ENCODE results near the gene ZNF774.
A peak's percentile ranks its signal among the peaks of the same experiment; 100 is the strongest.

Gene ZNF774

DNA sequence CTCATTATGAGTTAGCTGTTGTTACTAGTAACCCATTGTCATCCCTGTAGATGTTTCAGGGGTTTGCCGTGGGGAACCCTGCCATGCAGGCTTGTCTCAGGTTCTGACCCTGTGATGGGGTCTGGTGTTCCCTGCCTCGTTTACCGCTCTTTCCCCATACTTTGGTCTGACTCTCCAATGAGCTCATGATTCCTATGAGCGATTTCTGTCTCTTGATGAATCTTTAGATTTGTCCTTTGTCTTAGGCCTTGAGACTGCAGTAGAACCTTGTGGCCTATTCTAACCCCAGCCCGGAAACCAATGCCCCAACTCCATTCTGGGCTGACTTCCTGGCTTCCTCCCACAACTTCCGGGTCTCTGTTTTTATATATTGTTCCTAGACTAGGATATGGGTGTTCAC lies 24.7 kb downstream of the ZNF774 start:
- DNase-seq (ENCODE audit: extremely low read depth, low read depth): no peak
- TF ChIP-seq, protein P1, sequence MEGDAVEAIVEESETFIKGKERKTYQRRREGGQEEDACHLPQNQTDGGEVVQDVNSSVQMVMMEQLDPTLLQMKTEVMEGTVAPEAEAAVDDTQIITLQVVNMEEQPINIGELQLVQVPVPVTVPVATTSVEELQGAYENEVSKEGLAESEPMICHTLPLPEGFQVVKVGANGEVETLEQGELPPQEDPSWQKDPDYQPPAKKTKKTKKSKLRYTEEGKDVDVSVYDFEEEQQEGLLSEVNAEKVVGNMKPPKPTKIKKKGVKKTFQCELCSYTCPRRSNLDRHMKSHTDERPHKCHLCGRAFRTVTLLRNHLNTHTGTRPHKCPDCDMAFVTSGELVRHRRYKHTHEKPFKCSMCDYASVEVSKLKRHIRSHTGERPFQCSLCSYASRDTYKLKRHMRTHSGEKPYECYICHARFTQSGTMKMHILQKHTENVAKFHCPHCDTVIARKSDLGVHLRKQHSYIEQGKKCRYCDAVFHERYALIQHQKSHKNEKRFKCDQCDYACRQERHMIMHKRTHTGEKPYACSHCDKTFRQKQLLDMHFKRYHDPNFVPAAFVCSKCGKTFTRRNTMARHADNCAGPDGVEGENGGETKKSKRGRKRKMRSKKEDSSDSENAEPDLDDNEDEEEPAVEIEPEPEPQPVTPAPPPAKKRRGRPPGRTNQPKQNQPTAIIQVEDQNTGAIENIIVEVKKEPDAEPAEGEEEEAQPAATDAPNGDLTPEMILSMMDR (IDR thresholded peaks at IDR 0.05; ENCODE audit: low read depth, low read length): no peak

DNA sequence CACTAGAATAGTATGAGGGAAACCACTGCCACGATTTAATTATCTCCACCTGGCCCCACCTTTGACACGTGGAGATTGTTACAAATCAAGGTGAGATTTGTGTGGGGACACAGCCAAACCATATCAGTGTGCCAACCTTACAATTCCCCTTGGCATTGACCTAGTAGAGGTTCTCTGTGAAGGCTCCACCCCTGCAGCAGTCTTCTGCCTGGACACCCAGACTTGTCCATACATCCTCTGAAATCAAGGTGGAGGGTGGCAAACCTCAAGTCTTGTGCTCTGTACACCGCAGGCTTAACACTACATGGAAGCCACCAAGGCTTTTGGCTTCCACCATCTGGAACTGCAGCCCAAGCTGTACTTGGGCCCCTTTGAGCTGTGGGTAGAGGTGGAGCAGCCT lies 27.2 kb downstream of the ZNF774 start:
- TF ChIP-seq, protein P1 (IDR thresholded peaks at IDR 0.05; ENCODE audit: low read depth, low read length): no peak
- DNase-seq (ENCODE audit: extremely low read depth, low read depth): no peak

DNA sequence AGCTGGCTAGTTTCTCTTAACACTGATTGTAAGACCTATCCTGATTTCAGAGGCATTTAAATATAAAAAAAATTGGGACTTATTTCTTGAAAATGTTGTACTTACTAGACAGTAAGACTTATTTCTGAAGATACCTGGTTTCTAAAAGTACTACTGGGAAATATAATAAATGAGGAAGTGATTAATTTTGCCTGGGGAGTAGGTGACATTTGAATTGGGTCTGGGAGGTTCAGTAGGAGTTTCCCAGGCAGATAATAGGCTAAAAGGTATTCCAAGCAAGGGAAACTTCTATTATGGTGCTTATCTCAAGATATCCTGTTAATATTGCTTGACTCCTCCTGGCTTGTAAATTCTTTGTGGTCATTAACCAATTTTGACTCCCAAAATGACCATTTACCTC lies 29.4 kb downstream of the ZNF774 start:
- TF ChIP-seq, protein P1 (IDR thresholded peaks at IDR 0.05; ENCODE audit: low read depth, low read length): no peak
- DNase-seq (ENCODE audit: extremely low read depth, low read depth): no peak

DNA sequence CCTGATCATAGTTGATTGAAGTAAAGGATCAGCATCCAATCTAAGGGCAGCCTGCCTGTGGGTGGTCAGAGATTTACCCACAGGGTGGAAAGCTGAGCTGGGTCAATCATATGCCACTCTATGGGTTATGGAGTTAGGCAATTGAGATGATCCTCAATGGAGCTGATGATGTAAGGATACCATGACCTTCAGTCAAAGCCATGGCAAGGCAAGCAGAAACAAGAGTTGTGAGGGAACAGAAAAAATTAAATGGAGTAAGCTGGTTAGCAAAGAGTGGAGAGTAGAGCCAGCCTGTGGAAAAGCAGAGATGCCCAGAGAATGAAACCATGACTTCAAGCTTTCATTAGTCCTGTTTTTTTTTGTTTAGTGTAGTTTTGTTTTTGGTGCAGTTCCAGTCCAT lies 30.2 kb downstream of the ZNF774 start:
- no peak for DNase-seq (ENCODE audit: extremely low read depth, low read depth)
- TF ChIP-seq, protein P1 (IDR thresholded peaks at IDR 0.05; ENCODE audit: low read depth, low read length): no peak

DNA sequence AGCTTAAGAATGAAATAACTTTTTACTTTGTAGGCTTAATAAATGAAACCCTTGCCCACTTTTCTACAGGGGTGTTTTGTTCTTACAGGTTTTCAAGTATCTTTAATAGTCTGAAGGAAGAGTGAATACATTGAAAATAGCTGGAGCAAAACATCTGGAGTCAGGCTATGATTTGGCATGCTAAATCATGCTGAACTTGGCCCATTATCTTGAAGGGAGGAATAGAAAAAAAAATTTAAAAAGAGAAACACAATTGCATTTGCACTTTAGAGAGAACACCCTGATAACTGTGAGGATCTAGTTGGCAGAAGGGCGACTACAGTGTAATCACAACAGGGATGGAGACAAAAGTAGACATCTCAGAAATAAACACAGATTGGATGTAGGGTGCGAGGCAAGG lies 34.1 kb downstream of the ZNF774 start:
- TF ChIP-seq, protein P1 (IDR thresholded peaks at IDR 0.05; ENCODE audit: low read depth, low read length): no peak
- no peak for DNase-seq (ENCODE audit: extremely low read depth, low read depth)

DNA sequence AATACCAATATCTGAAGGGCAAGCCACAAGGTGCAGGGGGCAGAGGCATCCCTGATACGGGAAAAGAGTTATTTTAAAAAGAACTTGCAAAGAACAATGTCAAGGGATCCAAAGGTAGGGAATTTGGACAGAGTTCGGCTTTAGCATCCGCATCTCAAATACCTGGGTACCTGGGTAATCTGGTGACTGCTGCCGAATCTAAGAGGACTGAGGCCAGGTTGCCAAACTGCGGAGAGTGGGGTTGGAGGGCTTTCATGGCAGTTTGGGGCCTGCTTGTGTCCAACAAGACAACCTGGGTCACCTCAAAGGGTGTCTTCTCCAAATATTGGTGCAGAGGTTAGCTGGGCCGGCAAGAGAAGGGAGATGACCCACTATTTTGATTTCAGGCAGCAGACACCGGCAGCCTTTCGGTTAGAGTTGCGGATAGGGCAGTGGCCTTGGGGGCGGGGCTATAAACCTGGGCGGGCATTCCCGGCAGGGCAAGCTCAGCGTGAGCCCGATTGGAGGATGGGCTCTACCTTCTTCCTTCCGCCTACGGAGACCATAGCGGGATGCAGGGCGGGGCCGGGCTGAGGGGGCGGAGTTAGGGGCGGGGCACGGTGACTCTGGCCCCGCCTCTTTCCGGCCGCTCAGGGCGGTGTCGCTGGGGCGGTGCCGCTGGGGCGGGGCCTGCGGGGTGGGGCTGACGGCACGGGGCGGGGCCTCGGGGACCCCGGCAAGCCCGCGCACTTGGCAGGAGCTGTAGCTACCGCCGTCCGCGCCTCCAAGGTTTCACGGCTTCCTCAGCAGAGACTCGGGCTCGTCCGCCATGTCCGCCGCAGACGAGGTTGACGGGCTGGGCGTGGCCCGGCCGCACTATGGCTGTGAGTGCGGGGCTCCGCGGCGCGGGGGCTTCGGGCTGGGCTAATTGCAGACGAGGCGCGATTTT lies 35.7 kb downstream of the ZNF774 start, which contains the start of gene IQGAP1:
TSS of gene IQGAP1 (plus strand) at position 709 of the 928 bp plus-strand sequence. CDS start at position 809, 100 bp downstream.
- TF ChIP-seq, protein P1 (IDR thresholded peaks at IDR 0.05; ENCODE audit: low read depth, low read length): no peak
- DNase-seq (ENCODE audit: extremely low read depth, low read depth): peak; percentile 92
